OCI-M2 (cell line): ENCODE data around the gene TIMM10B.

ENCODE experiments used
- DNase-seq: peaks from one replicate; lab custom pipeline; 2025; ENCODE audit not compliant: unreplicated experiment; lab: John Stamatoyannopoulos, UW

The TIMM10B gene, protein sequence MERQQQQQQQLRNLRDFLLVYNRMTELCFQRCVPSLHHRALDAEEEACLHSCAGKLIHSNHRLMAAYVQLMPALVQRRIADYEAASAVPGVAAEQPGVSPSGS

DNA sequence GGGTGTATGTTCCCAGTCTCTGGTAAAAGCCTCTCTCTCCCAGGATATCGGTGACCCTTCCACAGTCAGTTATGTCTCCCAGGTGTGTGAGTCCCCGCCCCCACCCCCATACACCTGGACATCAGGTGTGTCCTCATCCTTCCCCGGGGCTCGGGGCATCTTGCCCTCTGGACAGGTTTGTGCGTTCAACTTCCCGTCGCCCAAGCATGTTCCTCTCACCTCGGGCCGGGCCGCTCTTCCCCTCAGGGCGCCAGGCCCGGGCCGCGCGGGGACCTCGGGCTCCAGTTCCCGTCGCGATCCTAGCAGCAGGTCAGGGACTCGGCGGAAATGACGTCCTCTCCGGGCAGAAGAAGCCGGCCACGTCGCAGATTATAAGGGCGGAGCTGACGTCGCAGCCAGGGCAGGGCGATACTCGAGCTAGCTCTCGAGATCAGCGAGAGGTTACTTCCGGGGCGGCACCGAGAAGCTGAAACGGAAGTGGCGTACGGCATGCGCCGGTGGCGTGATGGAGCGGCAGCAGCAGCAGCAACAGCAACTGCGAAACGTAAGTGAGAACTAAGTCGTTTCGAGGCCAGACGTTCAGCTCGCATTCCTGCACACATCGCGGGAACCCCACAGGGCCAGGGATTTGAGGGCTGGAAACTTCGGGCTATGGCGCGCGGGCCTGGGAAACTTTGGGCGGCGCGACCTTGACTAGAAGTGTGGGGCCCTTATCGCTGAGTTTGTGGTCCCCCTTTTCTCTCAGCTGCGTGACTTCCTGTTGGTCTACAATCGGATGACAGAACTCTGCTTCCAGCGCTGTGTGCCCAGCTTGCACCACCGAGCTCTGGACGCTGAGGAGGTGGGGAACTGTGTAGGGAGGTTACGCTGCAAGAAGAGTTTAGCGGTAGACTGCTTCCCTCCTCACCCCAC lies at the start of gene TIMM10B, which contains the start of gene ARFIP2:
TIMM10B (plus strand) TSS at position 490 of the 912 bp plus-strand sequence; CDS start at position 506, 16 bp downstream.
ARFIP2 (minus strand) TSS at position 320 of the 912 bp plus-strand sequence. CDS start 910 bp downstream, outside the sequence.
- DNase-seq: peak; percentile 55

DNA sequence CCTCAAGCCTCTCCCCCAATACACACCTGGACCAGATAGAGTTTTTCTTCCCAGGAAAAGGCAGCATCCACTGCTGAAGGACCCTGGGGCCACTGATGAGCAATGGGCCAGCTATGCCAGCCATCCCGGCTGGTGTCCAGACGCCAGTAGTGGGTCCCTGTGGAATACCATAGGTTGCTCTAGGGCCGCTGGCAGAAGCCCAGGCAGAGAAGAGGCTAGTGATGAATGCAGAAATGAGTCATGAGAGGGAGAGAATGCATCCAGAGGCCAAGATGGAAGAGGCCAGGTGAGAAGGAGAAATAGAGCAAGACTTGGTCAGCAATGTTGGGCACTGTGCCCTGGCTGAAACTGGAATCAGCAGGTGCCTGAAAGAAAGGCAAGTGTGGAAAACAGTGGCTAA lies 49.4 kb upstream of the TIMM10B start:
- DNase-seq: no peak

DNA sequence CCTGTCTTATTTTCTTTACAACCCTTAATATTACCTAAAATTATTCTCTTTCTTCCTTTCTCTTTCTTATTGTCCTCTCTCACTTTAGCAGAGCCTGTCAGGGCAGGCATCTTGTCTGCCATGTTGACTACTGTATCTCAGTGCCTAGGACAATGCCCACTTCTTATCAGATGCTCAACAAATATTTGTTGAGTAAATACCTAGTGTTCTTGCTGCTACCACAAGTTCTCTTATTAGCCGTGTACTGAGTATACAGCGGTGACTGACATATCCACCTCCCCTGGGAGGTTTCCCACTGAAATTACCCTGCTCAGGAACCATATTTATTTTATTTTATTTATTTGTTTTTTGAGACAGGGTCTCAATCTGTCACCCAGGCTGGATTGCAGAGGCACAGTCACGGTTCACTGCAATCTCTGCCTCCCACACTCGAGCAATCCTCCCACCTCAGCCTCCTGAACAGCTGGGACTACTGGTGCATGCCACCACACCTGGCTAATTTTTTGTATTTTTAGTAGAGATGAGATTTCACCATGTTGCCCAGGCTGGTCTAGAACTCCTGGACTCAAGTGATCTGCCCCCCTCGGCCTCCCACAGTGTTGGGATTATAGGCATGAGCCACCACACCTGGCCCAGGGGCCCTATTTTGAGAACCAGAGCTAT lies 47.2 kb upstream of the TIMM10B start:
- no peak for DNase-seq

DNA sequence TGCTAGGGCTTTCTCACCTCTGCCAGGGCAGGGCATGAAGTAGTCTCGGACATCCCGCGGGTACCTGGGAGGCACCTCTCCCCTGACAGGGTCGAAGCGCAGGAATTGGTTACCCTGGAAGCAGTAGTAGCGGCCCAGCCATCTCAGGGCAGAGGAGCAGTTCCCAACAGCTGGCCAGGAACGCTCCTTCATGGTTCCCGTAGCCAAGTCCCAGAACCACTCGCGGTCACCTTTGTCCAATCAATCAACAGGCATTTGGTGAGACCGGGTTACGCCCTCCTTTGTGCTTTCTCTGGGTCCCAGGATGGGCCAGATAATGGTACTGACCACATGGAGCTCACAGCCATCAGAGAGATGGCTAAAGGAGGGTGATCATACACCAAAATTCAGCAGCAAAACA lies 43.9 kb upstream of the TIMM10B start:
- DNase-seq: no peak

DNA sequence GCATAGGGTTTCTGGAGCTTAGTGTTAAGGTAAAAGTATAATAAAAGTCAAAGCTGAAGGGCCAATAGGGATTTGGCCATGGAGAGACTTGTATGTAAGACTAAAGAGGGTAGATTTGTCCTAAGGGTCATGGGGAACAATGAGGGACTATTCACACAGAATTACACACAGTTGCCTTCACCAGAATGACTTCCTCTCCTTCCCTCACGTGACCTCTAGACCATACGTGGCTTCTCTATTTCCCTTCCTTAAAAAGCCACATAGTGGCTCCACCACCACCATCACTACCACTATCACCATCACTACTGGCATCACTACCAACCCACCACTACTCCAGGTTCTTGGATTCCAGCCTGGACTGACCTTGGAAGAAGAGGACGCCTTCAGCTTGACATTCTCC lies 43.3 kb upstream of the TIMM10B start:
- no peak for DNase-seq

DNA sequence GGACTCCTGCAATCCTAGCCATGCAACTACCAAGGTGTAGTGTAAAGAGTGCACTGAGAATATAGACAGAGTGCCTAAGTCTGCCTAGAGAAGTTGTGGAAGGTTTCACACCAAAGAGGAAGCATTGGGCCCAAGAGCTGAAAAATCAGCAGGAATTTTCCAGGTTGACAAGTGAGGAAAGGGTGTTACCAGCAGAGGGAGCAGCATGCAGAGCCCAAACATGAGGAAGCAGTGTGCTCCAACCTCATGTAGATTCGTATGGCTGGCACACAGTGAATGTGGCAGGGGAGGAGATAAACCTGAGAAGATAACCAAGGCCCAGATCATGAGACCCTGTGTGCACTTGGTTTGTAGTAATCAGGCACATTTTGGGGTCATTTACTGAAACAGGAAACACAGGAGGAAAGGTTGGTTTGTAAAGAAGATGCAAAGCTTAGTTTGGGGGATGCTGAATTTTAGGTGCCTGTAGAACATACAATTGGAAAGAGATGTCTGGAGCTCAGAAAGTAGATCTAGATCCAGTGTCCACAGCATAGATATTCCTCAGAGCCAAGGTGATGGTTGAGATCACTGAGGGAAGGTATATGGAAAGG lies 42.2 kb upstream of the TIMM10B start:
- no peak for DNase-seq

DNA sequence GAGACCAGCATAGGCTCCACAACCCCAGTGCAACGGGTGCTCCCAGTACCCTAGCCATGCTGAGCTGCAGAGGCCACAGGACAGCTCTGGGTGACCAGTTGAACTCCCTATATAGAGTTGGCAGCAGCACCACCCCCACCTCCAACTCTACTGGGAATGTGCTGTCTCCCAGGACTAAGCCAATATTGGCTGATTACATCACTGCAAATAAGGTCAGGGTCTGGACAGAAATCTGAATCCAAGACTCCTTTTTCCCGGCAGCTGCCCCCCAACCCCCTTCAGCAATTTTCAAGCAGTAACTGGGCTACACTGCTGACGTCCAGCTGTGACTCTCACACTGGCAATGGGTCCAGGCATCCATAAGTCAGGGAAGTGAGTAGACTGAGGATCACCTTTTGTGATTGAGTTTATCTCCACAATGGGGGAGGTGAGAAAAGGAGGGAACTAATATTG lies 40.4 kb upstream of the TIMM10B start, which contains the start of gene HPX:
HPX (minus strand) TSS at position 82 of the 453 bp plus-strand sequence; CDS start at position 58, 24 bp downstream.
- no peak for DNase-seq

DNA sequence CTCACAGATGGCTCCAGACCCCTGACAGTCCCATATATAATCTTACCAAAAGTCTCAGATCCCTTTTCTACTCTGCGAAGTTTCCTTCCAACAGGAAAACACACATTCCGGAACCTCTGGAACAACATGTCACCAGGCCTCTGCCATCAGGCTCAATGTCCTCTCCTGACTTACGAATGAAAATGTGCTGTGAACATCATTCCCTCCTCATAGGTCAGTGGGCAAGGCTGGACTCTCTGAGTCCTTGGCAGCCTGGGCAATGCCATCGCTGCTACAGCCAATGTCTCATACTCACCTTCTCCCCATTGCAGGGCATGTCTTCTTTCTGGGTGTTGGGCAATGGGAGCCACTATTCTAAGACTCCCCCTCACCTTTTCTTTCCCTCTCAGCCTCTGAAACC lies 38.9 kb upstream of the TIMM10B start:
- no peak for DNase-seq

DNA sequence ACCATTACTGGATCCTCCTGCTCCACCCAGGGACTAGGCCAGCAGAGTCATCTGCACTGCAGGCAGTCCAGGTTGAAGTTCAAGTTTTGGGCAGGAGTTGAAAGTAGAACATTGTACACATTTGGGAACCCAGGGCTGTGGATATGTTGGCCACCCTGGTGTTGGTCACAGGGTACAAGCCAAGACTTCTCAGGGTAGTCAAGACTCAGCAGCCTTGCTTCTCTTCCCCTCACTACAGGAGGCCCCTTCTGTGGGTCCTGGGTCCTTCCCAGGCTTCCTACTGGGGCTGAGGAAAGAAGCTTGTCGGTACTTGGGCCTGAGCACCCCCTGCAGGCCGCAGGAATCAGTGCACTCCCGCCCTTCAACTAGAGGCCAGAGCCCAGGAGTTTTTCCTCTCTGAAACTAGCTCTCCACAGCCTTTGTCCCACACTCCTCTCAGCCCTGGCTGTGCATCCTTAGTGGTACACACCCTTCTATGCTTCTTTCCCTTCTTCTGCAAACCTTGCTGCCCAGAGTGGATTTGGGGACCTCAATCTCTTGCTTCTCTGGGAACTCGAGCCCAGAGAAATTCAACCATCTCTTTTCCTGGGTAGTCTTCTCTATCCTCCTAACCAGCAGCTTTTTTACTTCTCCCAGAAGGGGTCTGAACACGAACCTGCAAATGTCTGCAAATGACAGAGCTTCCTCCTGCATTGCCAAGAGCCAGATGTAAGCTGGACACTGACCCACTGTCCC lies 37.9 kb upstream of the TIMM10B start:
- no peak for DNase-seq

DNA sequence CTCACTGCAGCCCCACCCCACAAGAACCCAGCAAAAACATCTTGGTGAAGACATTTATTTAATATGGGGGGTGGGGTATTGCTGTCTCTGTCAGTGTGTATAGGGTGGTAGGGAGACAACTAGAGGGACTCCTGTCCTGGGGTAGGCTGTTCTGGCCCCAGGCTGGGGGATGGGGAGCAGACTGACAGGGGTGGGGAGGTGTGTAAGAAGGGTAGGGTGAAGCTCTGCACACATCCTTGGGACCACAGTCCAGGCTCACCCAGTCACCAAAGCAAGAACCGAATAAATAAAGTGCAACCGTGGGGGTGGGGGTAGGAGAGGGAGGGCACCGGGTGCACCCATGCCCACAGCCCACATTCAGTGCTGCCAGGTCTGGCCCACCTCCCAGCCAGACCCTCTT lies 32.7 kb upstream of the TIMM10B start:
- no peak for DNase-seq

DNA sequence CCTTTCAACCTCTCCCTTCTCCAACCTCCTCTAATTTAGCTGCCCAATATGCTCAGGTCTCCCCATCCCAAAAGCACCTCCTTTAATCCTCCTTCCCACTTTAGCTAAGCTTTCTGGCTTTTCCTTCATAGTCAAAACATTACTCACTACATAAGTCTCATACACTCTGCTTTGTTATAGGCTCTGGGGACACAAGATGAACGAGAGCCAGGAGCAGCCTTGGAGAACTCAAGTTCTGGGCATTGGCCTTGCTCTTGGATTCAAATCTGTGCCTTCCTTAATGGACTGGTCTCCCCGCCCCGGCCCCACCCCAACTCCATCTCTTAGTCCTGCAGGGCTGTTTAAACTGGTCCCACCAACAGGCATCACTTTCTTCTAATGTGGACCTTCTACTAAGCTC lies 29.1 kb upstream of the TIMM10B start:
- no peak for DNase-seq

DNA sequence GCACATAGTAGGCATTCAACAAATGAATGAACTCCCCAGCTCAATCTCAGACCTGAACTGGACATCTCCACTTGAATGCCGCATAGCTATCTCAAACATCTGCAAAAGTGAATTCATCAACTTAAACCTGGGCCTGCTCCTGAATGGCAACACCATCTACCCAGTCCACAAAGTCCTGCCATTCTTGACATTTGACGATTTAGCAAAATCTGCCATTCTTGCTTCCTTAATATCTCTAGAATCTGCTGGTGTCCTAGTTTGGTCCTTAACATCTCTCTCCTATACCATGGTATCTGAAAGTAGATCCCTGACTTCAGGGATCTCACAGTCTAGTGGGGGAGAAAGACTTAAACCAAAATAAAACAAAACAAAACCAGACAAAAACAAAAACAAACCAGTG lies 28.1 kb upstream of the TIMM10B start:
- no peak for DNase-seq

DNA sequence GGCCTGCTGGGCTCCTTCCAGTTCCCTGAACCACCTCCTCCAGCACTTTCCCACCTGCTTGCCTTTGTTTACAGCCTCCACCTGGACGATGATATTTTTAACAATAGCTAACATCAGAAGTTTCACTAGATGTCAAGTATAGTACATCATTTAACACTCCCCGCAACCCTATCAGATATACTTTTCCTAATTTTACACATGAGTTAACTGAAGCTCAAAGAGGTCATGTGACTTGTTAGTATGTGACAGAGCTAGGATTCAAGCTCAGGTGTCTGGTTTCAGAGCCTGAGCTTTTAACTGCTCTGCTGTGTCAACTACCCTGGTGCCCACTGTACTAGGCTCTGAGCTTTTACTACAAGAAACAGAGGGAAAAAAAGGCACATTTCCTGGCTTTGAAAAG lies 26.2 kb upstream of the TIMM10B start:
- no peak for DNase-seq

DNA sequence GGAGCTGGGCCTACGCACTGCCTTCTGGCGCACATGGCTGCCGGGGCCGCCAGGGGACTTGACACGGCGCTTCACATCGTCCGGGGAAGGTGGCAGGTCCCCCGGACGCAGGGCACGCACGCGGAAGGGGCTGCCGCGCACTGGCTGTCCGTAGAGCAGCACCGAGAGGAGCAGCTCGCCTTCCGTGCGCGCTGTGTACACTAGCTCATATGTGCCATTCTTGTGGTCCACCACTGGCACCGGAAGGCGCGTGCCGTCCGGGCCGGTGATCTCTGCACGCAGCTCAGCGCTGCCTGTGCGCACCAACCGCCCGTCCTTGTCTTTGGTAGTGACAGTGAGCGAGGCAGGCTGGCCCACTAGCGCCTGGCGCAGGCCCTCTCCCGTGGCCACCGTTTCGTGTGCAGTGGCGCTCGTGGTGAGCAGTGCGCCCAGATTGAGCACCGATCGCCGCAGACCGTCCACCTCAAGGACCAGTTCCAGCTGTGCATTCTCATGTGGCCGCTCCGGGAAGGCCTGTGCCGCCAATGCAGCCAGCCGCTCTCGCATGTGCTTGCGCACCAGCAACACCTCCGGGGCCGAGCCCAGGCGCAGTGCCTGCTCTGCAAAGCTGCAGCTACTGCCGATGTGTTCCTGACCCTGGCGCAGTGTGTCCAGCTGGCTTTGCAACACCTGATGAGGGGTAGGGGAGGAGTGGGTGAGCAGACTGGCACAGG lies 24.8 kb upstream of the TIMM10B start:
- no peak for DNase-seq

DNA sequence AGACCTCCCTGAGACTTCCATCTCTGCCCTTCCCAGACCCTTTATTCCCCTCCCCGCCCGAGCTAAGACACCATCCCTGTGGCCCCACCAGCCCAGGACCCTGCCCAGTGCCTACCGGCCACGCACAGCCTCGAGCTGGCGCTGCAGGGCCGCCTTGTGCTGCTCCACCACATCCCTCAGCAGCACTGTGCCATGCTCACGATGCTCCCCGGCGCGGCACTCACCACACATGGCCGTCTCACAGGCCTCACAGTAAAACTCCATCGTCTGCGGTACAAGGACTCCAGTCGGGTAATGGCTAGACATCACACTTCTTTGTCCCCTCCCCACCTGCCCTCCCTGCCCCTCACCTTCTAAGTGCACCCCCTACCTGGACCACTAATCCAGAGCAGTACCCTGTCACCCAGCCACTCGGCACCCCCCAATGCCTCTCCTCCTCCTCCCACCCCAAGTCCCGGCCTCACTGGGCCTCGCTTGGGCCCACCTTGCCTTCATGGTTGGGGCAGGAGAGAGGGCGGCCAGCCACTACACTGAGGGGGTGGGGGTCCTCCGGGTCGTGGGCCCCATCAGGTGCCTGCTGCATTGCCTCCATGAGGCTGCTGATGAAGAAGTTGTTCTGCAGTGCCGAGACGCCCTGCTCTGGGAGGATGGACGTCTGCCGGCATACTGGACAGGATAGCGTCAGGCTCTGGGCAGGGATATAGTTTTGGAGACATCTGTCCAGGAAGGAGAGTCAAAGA lies 23.6 kb upstream of the TIMM10B start:
- DNase-seq: no peak

DNA sequence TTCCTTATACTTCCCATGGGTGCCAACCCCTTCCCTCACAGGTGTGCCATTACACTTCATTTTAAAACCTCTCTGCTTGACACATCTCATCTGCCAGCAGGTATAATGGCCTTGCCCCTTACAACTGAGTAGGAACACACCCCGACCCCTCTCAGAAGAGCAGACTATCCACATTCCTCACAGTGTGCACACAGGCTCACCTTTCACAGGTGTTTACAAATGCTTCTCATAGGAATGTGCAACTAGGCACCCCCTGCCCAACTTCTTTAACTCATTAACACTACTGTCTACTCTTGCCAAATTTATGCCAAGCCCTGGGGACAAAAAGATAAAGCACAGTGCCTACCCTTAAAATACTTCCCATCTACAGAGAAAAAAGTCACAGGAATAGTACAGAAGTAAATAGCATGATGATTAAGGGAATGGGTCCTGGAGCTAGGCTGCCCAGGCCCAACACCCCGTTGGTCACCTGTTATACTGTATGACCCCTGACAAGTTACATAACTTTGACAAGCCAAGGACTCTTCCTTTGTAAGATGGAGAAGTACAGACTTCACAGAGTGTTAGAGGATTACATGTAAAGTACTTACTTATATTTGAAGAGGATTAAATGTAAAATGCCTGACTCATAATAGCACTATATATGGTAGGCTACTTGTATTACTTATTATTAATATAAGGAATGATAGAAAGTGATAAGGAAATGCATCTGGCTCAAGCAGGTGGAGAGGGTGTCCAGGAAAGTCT lies 22.8 kb upstream of the TIMM10B start:
- DNase-seq: no peak

DNA sequence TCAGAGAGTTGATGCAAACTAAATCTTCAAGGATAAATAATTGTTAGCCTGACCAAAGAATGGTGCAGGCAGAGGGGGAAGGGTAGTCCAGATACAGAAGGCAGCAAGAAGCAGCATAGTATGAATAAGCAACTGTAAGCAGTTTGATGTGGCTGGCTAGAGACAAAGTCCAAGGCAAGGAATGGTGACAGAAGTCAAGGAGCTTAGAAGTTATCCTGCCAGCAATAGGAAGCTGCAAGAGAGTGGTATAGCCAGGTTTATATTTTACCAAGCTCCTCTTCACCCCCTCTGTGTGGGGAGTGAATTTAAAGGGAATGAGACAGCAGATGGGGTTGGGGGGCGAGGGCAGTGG lies 22.2 kb upstream of the TIMM10B start:
- no peak for DNase-seq

DNA sequence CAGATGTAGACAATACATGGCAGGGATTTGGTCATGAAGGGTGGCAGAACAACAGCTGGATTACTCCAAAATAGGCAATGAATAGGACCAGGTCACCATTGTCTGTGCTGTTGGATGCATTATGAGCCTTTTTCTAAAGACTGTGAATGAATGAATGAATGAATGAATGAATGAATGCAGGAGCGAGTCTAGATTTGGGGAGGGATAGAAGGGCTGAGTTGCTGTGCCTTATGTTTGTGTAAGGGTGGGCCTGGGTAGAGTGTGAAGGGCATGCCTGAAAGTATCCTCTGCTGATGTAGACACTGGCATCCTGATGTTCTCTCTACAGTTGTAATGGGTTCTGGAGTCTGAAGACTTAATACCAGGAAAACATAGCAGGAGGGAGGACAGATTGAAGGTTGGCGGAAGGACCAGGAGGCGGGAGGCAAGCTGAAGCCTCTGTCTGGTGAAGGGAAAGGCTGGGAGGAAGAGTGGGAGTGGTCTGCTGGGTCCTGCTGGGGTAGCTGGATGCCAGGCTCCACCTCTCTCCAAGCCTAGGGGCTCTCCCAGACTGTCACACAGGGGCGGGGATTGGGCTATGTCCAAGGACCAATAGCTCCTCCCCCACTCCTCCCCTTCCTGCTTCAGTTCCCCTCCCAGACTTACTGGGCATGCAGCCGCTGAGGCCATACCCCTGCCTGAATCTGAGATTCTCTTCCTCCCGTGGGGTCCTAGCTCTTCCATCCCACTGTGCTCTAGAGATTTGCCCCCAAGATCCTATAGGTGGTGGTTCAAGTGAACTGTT lies 12.4 kb upstream of the TIMM10B start:
- no peak for DNase-seq
